ENCODE results near the gene PRKG1.

PRKG1 gene

GRCh38 chr10:51910596-51910995, 836.3 kb downstream of the PRKG1 start:
- DNase-seq (ENCODE audit: low read depth in 1 of 2, low spot score in 1 of 2): no peak

DNA sequence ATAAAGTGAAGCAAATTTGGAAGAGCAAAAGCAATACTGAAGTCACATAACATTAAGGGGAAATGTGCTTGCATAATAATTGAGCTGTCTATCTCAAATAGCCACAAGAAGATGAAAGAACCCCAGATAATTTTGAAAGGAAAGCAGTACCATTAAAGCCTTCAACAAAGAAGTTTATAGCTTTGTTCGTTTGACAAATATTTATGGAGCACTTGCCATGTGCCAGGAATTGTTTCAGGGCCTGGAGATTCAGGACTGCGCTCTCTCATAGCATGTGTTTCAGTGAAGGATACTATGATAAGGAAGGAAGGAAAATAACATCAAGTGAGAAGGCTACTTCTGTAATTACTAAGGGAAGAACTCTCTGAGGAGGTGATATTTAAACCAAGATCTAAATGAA, 837.4 kb downstream of the PRKG1 start:
- DNase-seq (ENCODE audit: low read depth in 1 of 2, low spot score in 1 of 2): no peak

DNA sequence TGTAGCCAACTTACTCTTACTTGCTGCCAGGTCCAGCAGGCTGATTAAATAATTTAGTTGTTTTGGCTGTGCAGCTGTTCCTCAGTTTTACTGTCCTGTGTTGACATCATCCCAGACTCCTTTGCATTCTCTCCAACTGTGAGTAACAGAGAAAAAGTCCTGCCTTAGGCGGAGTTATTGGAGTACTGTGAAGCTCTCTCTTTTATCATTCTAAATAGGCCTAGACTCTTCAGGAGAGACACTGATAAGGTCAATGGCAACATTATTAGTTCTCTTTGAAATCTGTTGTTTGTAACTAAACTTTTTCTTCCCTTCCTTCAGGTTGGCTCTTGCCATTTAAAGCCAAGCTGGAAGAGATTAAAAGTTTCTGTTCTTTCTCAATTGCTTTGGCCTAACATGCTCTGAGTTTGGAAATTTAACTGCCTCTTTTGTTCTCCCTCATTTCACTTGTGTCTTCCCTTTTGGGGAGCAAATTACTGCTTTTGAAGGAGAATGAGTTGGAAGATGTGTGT, 840.8 kb downstream of the PRKG1 start:
- no peak for DNase-seq (ENCODE audit: low read depth in 1 of 2, low spot score in 1 of 2)

DNA sequence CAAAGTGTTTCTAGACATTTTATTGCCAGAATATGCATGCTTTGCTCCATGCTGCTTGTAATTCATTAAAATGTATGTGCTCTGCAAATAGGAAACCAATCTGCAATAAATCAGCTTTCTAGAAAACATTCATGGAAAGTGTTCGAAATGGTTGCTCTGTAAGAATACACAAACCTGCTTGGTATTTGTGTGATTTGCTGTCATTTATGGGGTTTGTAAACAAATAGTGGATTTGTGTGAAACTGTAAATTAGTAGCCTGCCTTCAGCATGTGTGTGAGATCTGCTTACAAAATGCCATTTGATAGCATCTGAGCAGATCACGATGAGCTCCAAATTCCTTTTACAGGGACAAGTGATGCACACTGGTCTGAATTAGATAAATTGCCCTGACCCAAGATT, 844.2 kb downstream of the PRKG1 start:
- no peak for DNase-seq (ENCODE audit: low read depth in 1 of 2, low spot score in 1 of 2)

DNA sequence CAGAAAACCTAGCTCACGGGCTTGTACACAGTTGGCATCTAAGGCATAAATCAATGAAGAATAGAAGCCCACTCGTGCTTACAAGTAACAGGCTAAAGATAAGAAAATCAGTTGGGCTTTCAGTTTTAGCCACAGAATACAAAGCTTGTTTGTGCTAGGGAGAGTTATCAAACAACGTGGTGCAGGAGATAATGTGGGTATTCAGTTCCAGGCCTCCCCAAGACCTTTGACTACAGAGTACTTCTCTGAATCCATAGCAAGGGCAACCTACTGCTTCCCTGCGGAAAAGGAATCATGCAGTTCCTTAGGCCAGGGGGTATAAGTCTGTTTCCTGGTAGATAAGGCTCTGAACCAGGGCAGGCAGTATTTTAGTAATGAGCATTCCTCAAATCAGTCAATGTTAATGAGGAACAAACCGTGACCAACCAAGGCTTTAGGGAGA, 844.6 kb downstream of the PRKG1 start:
- no peak for DNase-seq (ENCODE audit: low read depth in 1 of 2, low spot score in 1 of 2)

DNA sequence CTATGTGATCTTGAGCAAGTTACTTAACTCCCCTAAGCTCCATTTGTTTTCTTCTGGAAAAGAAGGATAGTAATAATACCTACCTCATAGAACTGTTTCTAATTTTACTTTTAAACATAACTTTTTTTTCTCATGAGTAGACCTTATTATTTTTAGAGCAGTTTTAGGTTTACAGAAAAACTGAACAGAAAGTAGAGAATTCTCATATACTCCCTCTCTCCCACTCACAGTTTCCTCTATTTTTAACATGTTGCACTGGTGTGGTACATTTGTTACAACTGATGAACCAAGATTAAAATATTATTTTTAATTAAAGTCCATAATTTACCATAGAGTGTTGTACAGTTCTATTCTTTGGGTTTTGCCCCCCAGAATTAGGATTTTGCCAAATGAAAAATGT, 846.4 kb downstream of the PRKG1 start:
- DNase-seq (ENCODE audit: low read depth in 1 of 2, low spot score in 1 of 2): no peak

- DNase-seq (ENCODE audit: low read depth in 1 of 2, low spot score in 1 of 2): no peak
Observed at GRCh38 chr10:51924359-51924758, 850.1 kb downstream of the PRKG1 start.

DNA sequence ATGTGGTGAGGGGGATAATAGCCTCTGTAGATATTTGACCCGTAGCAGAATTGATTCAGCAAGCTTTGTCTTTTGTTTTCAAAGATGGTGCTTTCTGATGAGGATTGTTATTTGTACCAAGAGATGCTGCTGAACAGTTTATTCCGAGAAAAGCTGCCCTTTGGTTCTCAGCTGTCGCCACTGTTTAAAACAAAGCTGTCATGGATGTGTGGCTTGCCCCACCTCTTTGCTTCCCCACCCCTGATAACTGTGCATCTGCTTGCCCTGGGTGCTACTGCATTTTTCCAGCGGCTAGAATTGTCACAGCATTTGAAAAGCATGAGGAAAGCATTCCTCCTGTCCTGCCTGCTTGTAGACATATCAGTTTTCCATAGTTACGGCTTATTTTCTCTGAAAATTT, 852.0 kb downstream of the PRKG1 start:
- DNase-seq (ENCODE audit: low read depth in 1 of 2, low spot score in 1 of 2): no peak

- DNase-seq (ENCODE audit: low read depth in 1 of 2, low spot score in 1 of 2): no peak
Observed at GRCh38 chr10:51928162-51928561, 853.9 kb downstream of the PRKG1 start.

GRCh38 chr10:51932530-51932929, 858.2 kb downstream of the PRKG1 start:
- DNase-seq (ENCODE audit: low read depth in 1 of 2, low spot score in 1 of 2): no peak

DNA sequence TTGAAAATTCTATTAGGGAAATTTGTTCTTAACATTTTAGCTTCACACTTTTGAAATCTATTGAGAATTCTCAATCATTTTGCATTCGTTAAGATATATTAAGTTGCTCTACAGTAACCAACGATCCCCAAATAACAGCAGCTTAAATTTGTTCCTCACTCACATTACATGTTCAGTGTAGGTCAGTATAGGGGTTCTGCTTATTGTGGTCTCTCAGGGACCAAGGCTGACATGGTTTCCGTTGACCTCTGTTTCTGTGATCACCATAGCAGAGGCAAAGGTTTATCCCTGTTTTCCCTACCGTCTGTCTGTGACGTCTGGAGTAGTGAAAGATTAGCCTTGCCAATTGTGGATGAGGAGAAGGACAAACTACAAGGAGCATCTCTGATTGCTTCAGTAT, 860.1 kb downstream of the PRKG1 start:
- DNase-seq (ENCODE audit: low read depth in 1 of 2, low spot score in 1 of 2): no peak

GRCh38 chr10:51935341-51935740, 861.1 kb downstream of the PRKG1 start:
- DNase-seq (ENCODE audit: low read depth in 1 of 2, low spot score in 1 of 2): no peak

- DNase-seq (ENCODE audit: low read depth in 1 of 2, low spot score in 1 of 2): no peak
Observed at GRCh38 chr10:51937308-51938140, 863.2 kb downstream of the PRKG1 start.

DNA sequence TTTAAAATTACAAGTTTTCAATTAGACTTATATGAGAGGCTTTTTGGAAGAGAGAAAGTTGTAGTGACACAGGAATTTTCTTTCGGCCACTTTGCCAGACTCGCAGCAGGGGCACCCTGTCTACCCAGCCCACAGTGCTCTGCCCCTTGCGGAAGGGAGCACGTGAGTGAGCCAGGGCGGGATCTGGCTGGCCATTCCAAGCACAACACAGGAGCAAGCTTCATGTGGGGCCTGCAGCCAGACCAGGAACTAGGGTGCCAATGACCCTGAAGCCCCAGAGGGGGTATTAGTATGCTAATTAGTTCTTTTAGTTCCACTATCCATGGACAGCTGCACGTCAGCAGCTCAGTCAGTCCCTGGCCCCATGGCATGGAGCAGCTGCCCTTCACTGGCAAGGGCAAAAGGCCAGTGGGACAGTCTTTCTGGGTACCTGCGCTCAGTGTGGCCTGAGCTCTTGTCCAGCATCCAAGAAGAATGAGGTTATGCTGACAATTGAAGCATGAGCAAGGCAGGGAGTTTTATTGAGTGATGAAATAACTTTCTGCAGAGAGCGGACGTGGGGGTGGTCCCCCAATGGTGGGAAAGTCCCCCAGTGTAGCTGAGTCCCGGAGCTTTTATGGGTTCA, 876.2 kb downstream of the PRKG1 start:
- no peak for DNase-seq (ENCODE audit: low read depth in 1 of 2, low spot score in 1 of 2)

DNA sequence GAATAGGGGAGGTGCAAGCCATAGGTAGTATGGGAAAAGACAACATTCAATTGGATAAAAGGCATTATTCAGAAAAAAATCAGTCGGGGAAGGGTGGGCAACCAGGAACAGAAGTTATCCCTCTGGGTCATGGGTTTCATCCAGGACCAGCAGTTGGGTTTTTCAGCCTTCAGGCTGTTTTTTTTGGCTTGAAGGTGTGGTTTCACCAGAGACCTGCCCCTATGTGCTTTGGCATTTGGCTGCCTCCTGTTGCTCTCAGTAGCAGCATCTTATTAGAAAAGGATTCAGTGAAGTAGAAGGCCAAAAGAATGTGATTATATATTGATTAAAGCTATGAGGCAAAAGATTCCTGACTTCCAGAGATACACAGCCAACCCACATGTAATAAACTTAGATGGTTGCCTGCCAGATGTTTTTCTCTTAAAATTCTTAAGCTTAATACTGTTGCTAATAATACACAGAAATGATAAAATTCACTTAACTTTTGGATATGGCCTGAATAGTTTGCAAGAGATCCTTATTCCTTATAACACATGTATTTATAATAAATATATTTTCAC, 876.8 kb downstream of the PRKG1 start:
- DNase-seq (ENCODE audit: low read depth in 1 of 2, low spot score in 1 of 2): no peak

- DNase-seq (ENCODE audit: low read depth in 1 of 2, low spot score in 1 of 2): no peak
Observed at GRCh38 chr10:51951601-51952000, 877.3 kb downstream of the PRKG1 start.

GRCh38 chr10:51952056-51952455, 877.8 kb downstream of the PRKG1 start:
- DNase-seq (ENCODE audit: low read depth in 1 of 2, low spot score in 1 of 2): no peak

- no peak for DNase-seq (ENCODE audit: low read depth in 1 of 2, low spot score in 1 of 2)
Observed at GRCh38 chr10:51955696-51956095, 881.4 kb downstream of the PRKG1 start.

DNA sequence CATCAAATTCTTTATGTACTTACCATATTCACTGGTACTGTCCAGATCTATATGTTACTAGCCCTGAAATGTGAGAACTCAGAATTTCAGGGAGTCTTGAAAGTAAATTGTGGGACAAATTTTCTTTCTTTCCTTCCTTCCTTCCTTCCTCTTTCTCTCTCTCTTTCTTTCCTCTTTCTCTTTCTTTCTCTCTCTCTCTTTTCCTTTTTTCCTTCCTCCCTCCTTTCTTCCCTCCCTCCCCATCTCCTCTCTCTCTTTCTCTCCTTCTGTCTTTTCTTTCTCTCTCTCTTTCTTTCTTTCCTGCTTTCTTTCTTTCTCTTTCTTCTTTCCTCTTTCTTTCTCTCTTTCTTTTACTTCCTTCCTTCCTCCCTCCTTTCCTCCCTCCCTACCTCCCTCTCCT, 882.5 kb downstream of the PRKG1 start:
- DNase-seq (ENCODE audit: low read depth in 1 of 2, low spot score in 1 of 2): no peak

- DNase-seq (ENCODE audit: low read depth in 1 of 2, low spot score in 1 of 2): no peak
Observed at GRCh38 chr10:51960494-51960895, 886.2 kb downstream of the PRKG1 start.

DNA sequence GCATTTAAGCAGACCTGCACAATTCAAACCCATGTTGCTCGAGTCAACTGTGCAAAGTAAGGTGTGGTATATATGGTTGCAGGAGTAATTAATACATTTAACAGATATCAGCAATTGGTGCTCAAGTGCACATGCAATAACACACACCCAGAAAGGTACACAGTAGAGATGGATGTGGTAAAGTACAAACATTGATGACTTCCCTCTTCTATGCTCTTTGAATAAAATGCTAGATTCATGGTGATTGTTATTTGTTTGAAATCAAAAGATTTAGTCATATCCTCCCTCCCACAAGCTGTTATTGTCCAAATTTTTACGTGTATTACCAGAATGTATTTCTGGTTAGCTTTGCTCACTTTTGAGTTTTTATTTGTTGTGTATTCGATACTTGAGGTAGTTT, 887.1 kb downstream of the PRKG1 start:
- DNase-seq (ENCODE audit: low read depth in 1 of 2, low spot score in 1 of 2): no peak

DNA sequence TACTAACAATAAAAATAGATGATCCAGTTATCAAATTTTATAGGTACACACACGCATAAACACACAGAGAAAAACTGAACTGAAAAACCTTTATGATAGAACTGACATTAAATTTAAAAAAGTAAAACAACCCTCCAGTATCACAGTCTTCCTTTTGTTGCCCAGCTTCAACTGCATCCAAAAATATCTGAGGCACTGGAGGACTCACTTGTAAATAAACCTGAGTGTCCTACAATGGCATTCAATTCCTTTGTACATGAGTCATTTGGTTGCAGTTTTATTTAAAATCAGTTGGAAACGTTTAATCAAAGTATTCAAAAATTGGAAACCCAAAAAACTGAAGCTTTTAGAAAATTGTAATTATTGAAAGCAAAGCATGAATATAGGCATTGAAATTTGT, 890.3 kb downstream of the PRKG1 start:
- no peak for DNase-seq (ENCODE audit: low read depth in 1 of 2, low spot score in 1 of 2)

Data from activated T-helper 1 cell treated with anti-CD3 and anti-CD28 coated beads, Interleukin-2, amount 50 U/mL, for 16 hours (primary cell).